Right renal pelvis (tissue), 4 donors: Measurements from ENCODE around the gene TBC1D8. TPM values are rescaled to one million over a fixed set of nuclear protein-coding genes. Genes with fewer than 3 reads are reported as not detected.
"Not testable (repeated sequence)": the region's sequence is repeated elsewhere in the genome, so short reads cannot be mapped to it uniquely, and the experiment has no call there.

Experiments
- DNase-seq, 4 donors: peaks; one replicate each; pipeline ENCODE4 v3.0.0-alpha.2; 2013; ENCODE audit warnings: low read depth in 4 of 4, low spot score in 3 of 4, missing footprints in 1 of 4
- polyA plus RNA-seq, 4 donors: library from polyadenylated mRNA; unstranded; fragments of 120-200 nt; gene quantifications; one replicate each; pipeline ENCODE4 v1.2.1, GENCODE V29; 2013; ENCODE audit not compliant: insufficient read length in 4 of 4

Gene TBC1D8
- 10 to 100 TPM; 28.1 to 30.0 (median 29.5) TPM for polyA plus RNA-seq

- DNase-seq = peak; percentile 57 to 76 (median 72)
These were observed at the start of gene TBC1D8 for GRCh38 chr2:101151146-101151858. TSS of gene TBC1D8 (minus strand) at chr2:101151382. CDS start at chr2:101151253, 129 bp downstream.

GRCh38 chr2:101200676-101201075, 49.5 kb upstream of the TBC1D8 start:
- DNase-seq = no peak

GRCh38 chr2:101199251-101199791, 48.1 kb upstream of the TBC1D8 start:
- no peak for DNase-seq

DNA sequence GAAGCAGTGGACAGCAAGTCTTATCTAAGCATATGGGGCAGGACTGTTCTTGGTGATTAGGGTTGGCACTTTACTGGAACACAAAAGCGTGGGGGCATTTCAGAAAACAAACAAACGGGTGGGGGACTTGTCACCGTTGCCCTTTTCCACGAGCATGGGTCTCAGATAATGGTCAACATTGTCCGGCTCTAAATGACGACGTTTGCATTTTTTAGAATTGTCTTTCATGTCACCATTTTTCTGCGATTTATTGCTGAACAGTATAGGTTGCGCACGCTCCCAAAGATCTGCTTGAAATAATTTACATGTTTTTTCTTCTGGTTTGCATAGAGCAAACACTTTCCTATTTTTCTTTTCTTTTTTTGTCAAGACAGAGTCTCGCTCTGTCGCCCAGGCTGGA, 46.6 kb upstream of the TBC1D8 start:
- DNase-seq = no peak

- no peak for DNase-seq
These were observed 46.1 kb upstream of the TBC1D8 start for GRCh38 chr2:101197215-101197745.

- DNase-seq = no peak
These were observed 44.9 kb upstream of the TBC1D8 start for GRCh38 chr2:101195871-101196661.

DNA sequence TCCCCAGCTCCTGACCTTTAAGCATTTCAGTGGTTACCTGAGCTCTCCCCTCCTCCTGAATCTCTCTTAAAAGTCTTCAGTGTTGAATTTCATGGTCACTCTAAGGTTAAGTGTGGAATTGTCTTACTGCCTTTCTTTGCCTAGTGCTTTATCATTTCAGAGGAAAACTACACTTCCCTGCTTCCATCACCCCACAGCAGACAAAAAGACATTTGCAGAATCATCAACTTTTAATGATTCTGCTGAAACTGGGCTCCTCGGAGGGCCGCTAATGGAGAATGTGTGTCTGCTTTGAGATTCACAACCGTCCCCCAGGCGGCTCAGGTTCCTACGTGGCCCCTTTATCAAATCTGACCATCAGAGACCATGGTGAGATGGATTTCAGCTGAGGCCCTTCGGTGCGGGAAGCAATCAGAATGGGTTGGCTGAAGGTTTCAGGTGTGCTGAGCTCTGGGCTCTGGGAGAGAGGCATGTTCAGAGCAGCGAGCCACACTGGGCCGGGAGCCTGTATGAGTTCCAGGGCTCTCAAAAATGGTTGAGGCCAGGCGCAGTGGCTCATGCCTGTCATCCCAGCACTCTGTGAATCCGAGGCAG, 41.9 kb upstream of the TBC1D8 start:
- no peak for DNase-seq

GRCh38 chr2:101190747-101191516, 39.8 kb upstream of the TBC1D8 start:
- DNase-seq = peak in 2 of 4 donors; percentile 33 to 34

GRCh38 chr2:101188683-101189405, 37.7 kb upstream of the TBC1D8 start:
- no peak for DNase-seq

GRCh38 chr2:101187131-101187530, 35.9 kb upstream of the TBC1D8 start:
- DNase-seq = no peak

DNA sequence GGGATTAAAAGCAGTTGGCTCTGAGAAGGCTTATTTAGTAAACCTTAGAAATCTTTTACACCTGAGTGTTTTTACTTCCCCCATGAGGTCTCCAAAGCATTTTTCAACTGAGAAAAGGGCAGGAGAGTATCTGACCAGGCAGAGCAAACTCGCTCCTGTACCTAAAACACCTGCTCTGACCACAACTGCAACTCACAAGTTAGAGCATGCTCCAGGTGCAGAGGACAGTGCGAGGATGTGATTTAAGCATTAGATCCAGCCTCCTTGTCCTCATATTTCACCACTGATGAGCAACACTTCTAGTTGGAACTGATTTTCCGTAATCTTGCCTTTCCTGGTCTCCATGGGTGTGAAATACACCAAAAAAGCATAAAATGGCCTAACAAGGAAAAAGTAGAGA, 34.5 kb upstream of the TBC1D8 start:
- no peak for DNase-seq

- no peak for DNase-seq
These were observed 33.9 kb upstream of the TBC1D8 start for GRCh38 chr2:101185085-101185484.

DNA sequence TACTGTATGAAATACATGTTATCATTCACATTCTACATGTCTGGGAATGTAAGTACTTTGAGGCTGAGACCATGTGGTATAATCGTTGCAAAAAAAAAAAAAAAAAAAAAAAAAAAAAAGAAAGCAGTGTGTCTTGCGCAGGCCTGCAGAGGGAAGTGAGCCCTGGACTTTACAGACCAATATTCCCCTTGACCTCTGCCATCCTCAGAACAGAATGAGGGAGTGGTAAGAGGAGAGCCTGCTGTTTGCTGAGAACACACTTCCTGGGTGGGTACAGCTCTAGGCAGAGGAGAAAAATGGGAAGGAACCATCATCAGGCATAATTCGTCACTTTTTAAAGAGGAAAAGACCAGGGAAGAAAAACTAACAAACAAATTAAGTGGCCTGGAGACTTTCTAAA, 28.8 kb upstream of the TBC1D8 start:
- DNase-seq = no peak

- no peak for DNase-seq
These were observed 25.6 kb upstream of the TBC1D8 start for GRCh38 chr2:101176803-101177202.

- DNase-seq = no peak
These were observed 24.8 kb upstream of the TBC1D8 start for GRCh38 chr2:101175991-101176390.

DNA sequence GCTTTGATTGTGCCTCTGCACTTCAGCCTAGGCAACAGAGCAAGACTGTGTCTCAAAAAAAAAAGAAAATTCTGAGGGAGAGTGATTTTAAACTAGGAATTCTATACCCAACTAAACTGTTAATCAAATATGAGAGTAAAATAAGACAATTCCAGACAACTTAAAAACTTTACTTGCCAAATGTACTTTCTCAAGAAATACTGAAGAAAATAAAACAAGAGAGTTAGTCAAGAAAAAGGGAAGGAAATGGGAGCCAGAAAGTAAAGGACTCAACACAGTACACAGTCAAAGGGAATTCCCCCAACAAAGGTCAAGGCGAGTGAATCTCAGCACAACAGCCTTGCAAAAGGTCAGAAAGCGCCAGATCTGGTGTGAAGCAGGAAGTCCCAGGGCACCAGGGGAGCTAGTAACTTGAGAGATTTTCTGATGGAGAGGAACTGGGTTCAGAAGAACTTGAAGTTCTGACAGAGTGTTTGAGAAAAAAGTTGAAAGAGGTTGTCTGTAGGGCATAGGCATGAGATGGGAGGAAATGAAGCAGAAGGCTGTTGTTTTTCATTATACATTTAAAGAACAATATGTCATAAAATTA, 22.6 kb upstream of the TBC1D8 start:
- DNase-seq = no peak

- DNase-seq = not testable (repeated sequence)
These were observed 18.6 kb upstream of the TBC1D8 start for GRCh38 chr2:101169822-101170221.

DNA sequence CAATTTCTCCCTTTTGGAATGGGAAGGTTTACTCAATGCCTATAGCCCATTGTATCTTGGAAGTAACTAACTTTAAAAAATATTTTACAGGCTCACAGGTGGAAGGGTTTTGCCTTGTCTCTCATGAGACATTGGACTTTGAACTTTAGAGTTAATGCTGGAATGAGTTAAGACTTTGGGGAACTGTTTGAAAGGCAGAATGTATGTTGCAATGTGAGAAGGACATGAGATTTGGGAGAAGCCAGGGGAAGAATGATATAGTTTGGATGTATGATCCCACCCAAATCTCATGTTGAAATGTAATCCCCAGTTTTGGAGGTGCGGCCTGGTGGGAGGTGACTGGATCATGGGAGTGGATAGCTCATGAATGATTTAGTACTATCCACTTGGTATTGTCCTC, 17.5 kb upstream of the TBC1D8 start:
- DNase-seq = no peak

DNA sequence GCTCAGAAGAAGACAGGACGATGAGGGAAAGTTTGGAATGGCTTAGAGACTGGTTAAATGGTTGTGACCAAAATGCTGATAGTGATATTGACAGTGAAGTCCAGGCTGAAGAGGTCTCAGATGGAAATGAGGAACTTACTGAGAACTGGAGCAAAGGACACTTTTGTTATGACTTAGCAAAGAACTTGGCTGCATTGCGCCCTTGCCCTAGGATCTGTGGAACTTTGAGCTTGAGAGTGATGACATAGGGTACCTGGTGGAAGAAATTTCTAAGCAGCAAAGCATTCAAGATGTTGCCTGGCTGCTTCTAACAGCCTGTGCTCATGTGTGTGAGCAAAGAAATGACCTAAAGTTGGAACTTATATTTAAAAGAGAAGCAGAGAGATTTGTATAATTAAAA, 16.4 kb upstream of the TBC1D8 start:
- not testable (repeated sequence) for DNase-seq
